Esophagus (tissue), 2 donors: ENCODE measurements around the gene MMP15. TPM values are rescaled to one million over a fixed set of nuclear protein-coding genes. Genes with fewer than 3 reads are reported as not detected.

Source experiments
- H3K27ac ChIP-seq, 2 donors: one replicate each; pipeline ENCODE4 v1.5.1; 2013; ENCODE audit warnings: low read depth in 2 of 2, mild to moderate bottlenecking in 2 of 2, inconsistent platforms in 1 of 2, low read length in 1 of 2, moderate library complexity in 1 of 2
- H3K27me3 ChIP-seq, 2 donors: one replicate each; pipeline ENCODE4 v1.6.1; 2013; ENCODE audit warnings: low read length in 2 of 2, control low read depth in 1 of 2, mild to moderate bottlenecking in 1 of 2; ENCODE audit not compliant: insufficient read depth in 2 of 2, control insufficient read depth in 1 of 2
- H3K36me3 ChIP-seq, 2 donors: one replicate each; pipeline ENCODE4 v1.6.1; 2013; ENCODE audit warnings: low read length in 1 of 2; ENCODE audit not compliant: control insufficient read depth in 2 of 2, insufficient read depth in 2 of 2
- H3K4me1 ChIP-seq, 2 donors: one replicate each; pipeline ENCODE4 v1.6.1; 2013; ENCODE audit warnings: low read length in 1 of 2; ENCODE audit not compliant: control insufficient read depth in 2 of 2, insufficient read depth in 2 of 2
- H3K4me3 ChIP-seq, 2 donors: one replicate each; pipeline ENCODE4 v1.5.1; 2013; ENCODE audit warnings: low read length in 2 of 2, mild to moderate bottlenecking in 2 of 2, low read depth in 1 of 2, moderate library complexity in 1 of 2
- H3K9me3 ChIP-seq, 2 donors: one replicate each; pipeline ENCODE4 v1.6.1; 2013; ENCODE audit warnings: mild to moderate bottlenecking in 2 of 2, low read depth in 1 of 2, low read length in 1 of 2, moderate library complexity in 1 of 2; ENCODE audit not compliant: control insufficient read depth in 2 of 2, insufficient read depth in 1 of 2
- WGBS, 2 donors: extraction: QIAGEN DNeasy Blood & Tissue Kit; methylation state at CpG; one replicate each; pipeline ENCODE4 v1.1.7; 2013; 5-methylcytosine and 5-hydroxymethylcytosine counted together
- polyA plus RNA-seq, 2 donors: library from polyadenylated mRNA; stranded (reverse); fragments of 200-250 nt; gene quantifications; one replicate each; pipeline ENCODE4 v1.2.3, GENCODE V29; 2013
- donor health status: healthy with polysubstance abuse.
- donor health status: Bipolar disorder and iron deficiency.

The MMP15 gene
- polyA plus RNA-seq, 2 donors: 2.5 to 2.7 TPM

GRCh38 chr16:57985204-57986181 lies 40.1 kb upstream of the MMP15 start:
- 17 to 19% methylated on average over 61 to 62 of the region's 62 CpGs for WGBS, 2 donors
- Histone ChIP-seq H3K4me3 (peak overlapping the region; percentile 46 to 61), H3K27me3 (peaks cover 0 to 2% of the 10 kb centered on the region in 2 donors), H3K27ac (peak overlapping the region in 1 of 2 donors; percentile 34), H3K4me1 (peaks cover 3 to 7% of the 10 kb centered on the region in 2 donors), H3K9me3 (no peaks in the 10 kb centered on the region), H3K36me3 (no peaks in the 10 kb centered on the region)

- WGBS, 2 donors: 67 to 79% methylated on average over 9 of the region's 9 CpGs
- H3K27ac ChIP-seq: no peak overlapping the region
Measured at GRCh38 chr16:57986196-57986595, 39.4 kb upstream of the MMP15 start.

GRCh38 chr16:57987441-57988177 lies 37.9 kb upstream of the MMP15 start:
- WGBS, 2 donors: 93 to 99% methylated on average over 8 of the region's 8 CpGs
- Histone ChIP-seq H3K9me3 (no peaks in the 10 kb centered on the region), H3K27ac (no peak overlapping the region), H3K4me3 (no peak overlapping the region), H3K27me3 (peaks cover 0 to 2% of the 10 kb centered on the region in 2 donors), H3K36me3 (no peaks in the 10 kb centered on the region), H3K4me1 (peaks cover 3 to 10% of the 10 kb centered on the region in 2 donors)

More at GRCh38 chr16:57986196-57986595, 39.4 kb upstream of the MMP15 start:
- Histone ChIP-seq H3K4me1 (peaks cover 3 to 7% of the 10 kb centered on the region in 2 donors), H3K36me3 (no peaks in the 10 kb centered on the region), H3K4me3 (no peak overlapping the region), H3K9me3 (no peaks in the 10 kb centered on the region), H3K27me3 (peaks cover 0 to 2% of the 10 kb centered on the region in 2 donors)

DNA sequence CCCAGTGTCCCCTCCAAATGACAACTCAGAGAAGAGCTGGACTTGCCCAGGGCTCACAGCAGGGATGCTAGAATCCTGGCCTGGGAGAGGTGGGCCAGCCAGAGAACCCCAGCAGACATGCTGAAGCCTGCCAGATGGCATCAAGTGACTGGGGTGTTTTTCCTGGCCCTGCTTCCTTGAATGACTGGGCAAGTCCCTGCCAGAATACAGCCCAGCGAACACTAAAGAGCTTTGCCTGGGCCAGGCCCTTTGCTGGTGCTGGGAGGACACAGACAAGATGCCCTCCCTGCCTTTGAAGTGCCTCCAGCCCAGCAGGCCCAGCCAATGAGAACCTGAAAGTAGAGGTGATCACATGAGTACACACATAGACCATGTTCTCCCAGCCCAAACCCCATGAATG lies 36.6 kb upstream of the MMP15 start:
- Histone ChIP-seq H3K9me3 (no peaks in the 10 kb centered on the region), H3K27ac (peak overlapping the region; percentile 31 to 42), H3K4me1 (peaks cover 6 to 20% of the 10 kb centered on the region in 2 donors), H3K27me3 (peaks cover 0 to 2% of the 10 kb centered on the region in 2 donors), H3K4me3 (no peak overlapping the region), H3K36me3 (no peaks in the 10 kb centered on the region)
- 45 to 58% methylated on average over 1 of the region's 1 CpG for WGBS, 2 donors

GRCh38 chr16:57991551-57992059 lies 33.9 kb upstream of the MMP15 start:
- Histone ChIP-seq H3K4me1 (peaks cover 5 to 22% of the 10 kb centered on the region in 2 donors), H3K36me3 (peaks cover 0 to 9% of the 10 kb centered on the region in 2 donors), H3K27ac (no peak overlapping the region), H3K9me3 (no peaks in the 10 kb centered on the region), H3K4me3 (no peak overlapping the region), H3K27me3 (no peaks in the 10 kb centered on the region)
- WGBS, 2 donors: 89 to 90% methylated on average over 11 of the region's 11 CpGs

DNA sequence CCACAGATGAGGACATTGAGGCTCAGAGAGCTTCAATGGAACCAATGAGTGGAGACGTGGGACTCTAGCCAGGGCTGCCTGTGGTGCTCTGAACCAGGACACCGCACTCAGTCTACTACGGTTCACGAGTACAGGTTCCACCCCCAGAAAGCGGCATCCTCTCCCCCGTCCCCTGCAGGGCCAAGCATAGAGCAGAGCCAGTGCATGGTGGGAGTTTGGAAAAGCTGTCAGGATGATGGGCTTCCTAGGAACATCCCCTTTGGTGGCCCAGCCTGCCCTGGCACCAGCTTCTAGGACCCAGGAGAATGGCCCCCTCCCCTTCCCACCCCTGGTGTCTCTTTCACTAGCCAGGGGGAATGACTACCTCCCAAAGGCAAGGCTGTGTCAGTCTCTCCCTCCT lies 33.5 kb upstream of the MMP15 start:
- Histone ChIP-seq H3K27ac (peak overlapping the region in 1 of 2 donors; percentile 66), H3K4me1 (peaks cover 5 to 22% of the 10 kb centered on the region in 2 donors), H3K9me3 (no peaks in the 10 kb centered on the region)

GRCh38 chr16:57993438-57993837 lies 32.1 kb upstream of the MMP15 start:
- Histone ChIP-seq H3K4me3 (no peak overlapping the region), H3K36me3 (peaks cover 10 to 26% of the 10 kb centered on the region in 2 donors), H3K4me1 (peaks cover 7 to 24% of the 10 kb centered on the region in 2 donors), H3K27me3 (no peaks in the 10 kb centered on the region), H3K9me3 (no peaks in the 10 kb centered on the region), H3K27ac (peak overlapping the region; percentile 72 to 88)
- 65 to 68% methylated on average over 8 of the region's 8 CpGs for WGBS, 2 donors

More for the DNA sequence above, 33.5 kb upstream of the MMP15 start:
- WGBS, 2 donors: 95 to 97% methylated on average over 6 of the region's 6 CpGs
- H3K36me3 ChIP-seq: peaks cover under 1 to 14% of the 10 kb centered on the region in 2 donors
- H3K4me3 ChIP-seq: no peak overlapping the region
- no peaks in the 10 kb centered on the region for H3K27me3 ChIP-seq

DNA sequence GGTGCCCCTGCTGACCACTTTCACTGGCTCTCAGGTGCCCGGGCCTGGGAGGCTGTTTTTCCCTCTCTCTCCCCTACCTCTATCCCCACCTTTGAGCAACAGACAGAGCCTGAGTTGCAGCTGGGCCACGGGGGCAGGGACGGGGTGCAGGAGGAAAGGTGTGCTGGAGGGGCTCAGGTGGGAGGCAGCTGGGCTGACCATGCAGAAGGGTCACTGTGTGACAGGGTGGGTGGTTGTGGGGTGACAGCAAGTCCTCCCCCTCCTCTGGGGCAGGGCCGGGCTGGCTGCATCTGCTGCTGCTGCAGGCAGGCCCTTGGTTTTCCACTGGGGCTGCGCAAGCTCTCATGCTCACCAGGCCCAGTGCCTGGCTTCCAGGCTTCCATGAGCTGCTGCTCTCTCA lies 31.7 kb upstream of the MMP15 start:
- Histone ChIP-seq H3K4me3 (no peak overlapping the region), H3K36me3 (peaks cover 10 to 26% of the 10 kb centered on the region in 2 donors), H3K27ac (peak overlapping the region in 1 of 2 donors; percentile 88), H3K27me3 (no peaks in the 10 kb centered on the region), H3K4me1 (peaks cover 7 to 26% of the 10 kb centered on the region in 2 donors), H3K9me3 (no peaks in the 10 kb centered on the region)
- 87 to 88% methylated on average over 5 of the region's 5 CpGs for WGBS, 2 donors

- 94 to 95% methylated on average over 4 of the region's 4 CpGs for WGBS, 2 donors
Measured at GRCh38 chr16:57994361-57994760, 31.2 kb upstream of the MMP15 start.

More at GRCh38 chr16:57994361-57994760, 31.2 kb upstream of the MMP15 start:
- Histone ChIP-seq H3K36me3 (peaks cover 10 to 26% of the 10 kb centered on the region in 2 donors), H3K4me3 (no peak overlapping the region), H3K27ac (no peak overlapping the region), H3K9me3 (no peaks in the 10 kb centered on the region), H3K4me1 (peaks cover 7 to 29% of the 10 kb centered on the region in 2 donors), H3K27me3 (no peaks in the 10 kb centered on the region)
